Suprapubic skin (tissue), 4 donors: ENCODE data around the gene ASIC3. TPM values are rescaled to one million over a fixed set of nuclear protein-coding genes. Genes with fewer than 3 reads are reported as not detected.
"Not testable (repeated sequence)": the region's sequence is repeated elsewhere in the genome, so short reads cannot be mapped to it uniquely, and the experiment has no call there.

Source experiments
- DNase-seq, 2 donors: peaks; one replicate each; pipeline ENCODE4 v3.0.0-alpha.2; 2019; ENCODE audit warnings: low spot score in 2 of 2
- H3K27ac ChIP-seq: fragments of 200-600 bp; sonication (generic); one replicate; pipeline ENCODE4 v1.5.1; 2019
- H3K27me3 ChIP-seq: fragments of 200-600 bp; sonication (generic); one replicate; pipeline ENCODE4 v1.5.1; 2019
- H3K36me3 ChIP-seq: fragments of 200-600 bp; sonication (generic); one replicate; pipeline ENCODE4 v1.5.1; 2019
- H3K4me1 ChIP-seq: fragments of 200-600 bp; sonication (generic); one replicate; pipeline ENCODE4 v1.5.1; 2019
- H3K4me3 ChIP-seq: fragments of 200-600 bp; sonication (generic); one replicate; pipeline ENCODE4 v1.5.1; 2019; ENCODE audit warnings: mild to moderate bottlenecking
- H3K9me3 ChIP-seq: fragments of 200-600 bp; sonication (generic); one replicate; pipeline ENCODE4 v1.5.1; 2019
- CTCF ChIP-seq, 2 donors: fragments of 200-600 bp in 1 of 2; fragments of 450-650 bp in 1 of 2; sonication (generic) in 1 of 2; IDR thresholded peaks; one replicate each; pipeline ENCODE4 v1.5.1; 2016 to 2019; ENCODE audit warnings: antibody characterized with exemption in 2 of 2, mild to moderate bottlenecking in 1 of 2, moderate library complexity in 1 of 2
- EP300 ChIP-seq: sonication (generic); formaldehyde crosslinking; IDR thresholded peaks from one replicate; pipeline ENCODE4 v1.6.1; 2017; ENCODE audit warnings: antibody characterized with exemption
- POLR2A ChIP-seq, 2 donors: fragments of 450-650 bp; IDR thresholded peaks; one replicate each; pipeline ENCODE4 v1.6.1; 2017; ENCODE audit warnings: antibody characterized with exemption in 2 of 2, mild to moderate bottlenecking in 2 of 2, moderate library complexity in 2 of 2
- POLR2AphosphoS5 ChIP-seq, 3 donors: sonication (generic); formaldehyde crosslinking; IDR thresholded peaks; one replicate each; pipeline ENCODE4 v1.6.1; 2017; ENCODE audit warnings: antibody characterized with exemption in 3 of 3
- WGBS: methylation state at CpG from one replicate; pipeline ENCODE4 v1.1.5; 2018; 5-methylcytosine and 5-hydroxymethylcytosine counted together
- total RNA-seq, 4 donors: library from RNA; depleted of rRNA; stranded (reverse); fragments of >200 nt; gene quantifications; one replicate each; pipeline ENCODE4 v1.1.0, GENCODE V29; 2016

Gene ASIC3
- total RNA-seq, 4 donors from 2014 or later: 2.6 to 8.7 (median 4.1) TPM

GRCh38 chr7:151008511-151009323 is 39.6 kb upstream of the ASIC3 start:
- 38% methylated on average over 26 of the region's 40 CpGs for WGBS
- no peak overlapping the region for H3K4me3 ChIP-seq
- DNase-seq: no peak
- no peaks in the 10 kb centered on the region for H3K9me3 ChIP-seq
- no peak overlapping the region for H3K27ac ChIP-seq
- H3K4me1 ChIP-seq: peaks cover 31% of the 10 kb centered on the region
- no peak for TF ChIP-seq POLR2AphosphoS5 (IDR thresholded peaks at IDR 0.05)
- TF ChIP-seq EP300: no peak
- no peak for TF ChIP-seq POLR2A (IDR thresholded peaks at IDR 0.05)
- peak; percentile 37 to 74 for TF ChIP-seq CTCF (IDR thresholded peaks at IDR 0.05)
- H3K27me3 ChIP-seq: peaks cover 29% of the 10 kb centered on the region
- H3K36me3 ChIP-seq: no peaks in the 10 kb centered on the region

- Histone ChIP-seq H3K4me1 (peaks cover 38% of the 10 kb centered on the region), H3K4me3 (no peak overlapping the region), H3K9me3 (no peaks in the 10 kb centered on the region), H3K27ac (no peak overlapping the region), H3K27me3 (peaks cover 33% of the 10 kb centered on the region), H3K36me3 (no peaks in the 10 kb centered on the region)
- 43% methylated on average over 3 of the region's 22 CpGs for WGBS
- TF ChIP-seq POLR2AphosphoS5 (IDR thresholded peaks at IDR 0.05) (no peak), POLR2A (IDR thresholded peaks at IDR 0.05) (no peak), CTCF (IDR thresholded peaks at IDR 0.05) (no peak), EP300 (no peak)
- no peak for DNase-seq
Observed at GRCh38 chr7:151009327-151010036, 38.8 kb upstream of the ASIC3 start.

- H3K27ac ChIP-seq: no peak overlapping the region
- H3K9me3 ChIP-seq: no peaks in the 10 kb centered on the region
- no peak overlapping the region for H3K4me3 ChIP-seq
- H3K36me3 ChIP-seq: no peaks in the 10 kb centered on the region
- no peak for TF ChIP-seq EP300
- no peak for TF ChIP-seq POLR2A (IDR thresholded peaks at IDR 0.05)
- TF ChIP-seq CTCF (IDR thresholded peaks at IDR 0.05): no peak
- no peak for TF ChIP-seq POLR2AphosphoS5 (IDR thresholded peaks at IDR 0.05)
- DNase-seq: no peak
- H3K4me1 ChIP-seq: peaks cover 42% of the 10 kb centered on the region
- 0% methylated on average over 1 of the region's 7 CpGs for WGBS
- H3K27me3 ChIP-seq: peaks cover 33% of the 10 kb centered on the region
Observed at GRCh38 chr7:151010037-151010306, 38.4 kb upstream of the ASIC3 start.

GRCh38 chr7:151010307-151011096 is 37.8 kb upstream of the ASIC3 start:
- no peak for TF ChIP-seq POLR2AphosphoS5 (IDR thresholded peaks at IDR 0.05)
- no peak for TF ChIP-seq EP300
- no peak for TF ChIP-seq POLR2A (IDR thresholded peaks at IDR 0.05)
- no peak for TF ChIP-seq CTCF (IDR thresholded peaks at IDR 0.05)
- no peak overlapping the region for H3K27ac ChIP-seq
- no peaks in the 10 kb centered on the region for H3K9me3 ChIP-seq
- DNase-seq: no peak
- H3K36me3 ChIP-seq: no peaks in the 10 kb centered on the region
- H3K4me1 ChIP-seq: peaks cover 42% of the 10 kb centered on the region
- 41% methylated on average over 3 of the region's 18 CpGs for whole genome bisulfite sequencing
- H3K27me3 ChIP-seq: peaks cover 33% of the 10 kb centered on the region
- H3K4me3 ChIP-seq: no peak overlapping the region

GRCh38 chr7:151011097-151011409 is 37.3 kb upstream of the ASIC3 start:
- peaks cover 42% of the 10 kb centered on the region for H3K4me1 ChIP-seq
- no peaks in the 10 kb centered on the region for H3K9me3 ChIP-seq
- WGBS: no CpG with 5 or more reads among the region's 1 CpG
- H3K27me3 ChIP-seq: peaks cover 36% of the 10 kb centered on the region
- no peak overlapping the region for H3K4me3 ChIP-seq
- DNase-seq: no peak
- H3K36me3 ChIP-seq: no peaks in the 10 kb centered on the region
- no peak overlapping the region for H3K27ac ChIP-seq
- no peak for TF ChIP-seq POLR2A (IDR thresholded peaks at IDR 0.05)
- TF ChIP-seq POLR2AphosphoS5 (IDR thresholded peaks at IDR 0.05): no peak
- no peak for TF ChIP-seq CTCF (IDR thresholded peaks at IDR 0.05)
- TF ChIP-seq EP300: no peak

- peaks cover 42% of the 10 kb centered on the region for H3K27me3 ChIP-seq
- H3K27ac ChIP-seq, DNase-seq, H3K9me3 ChIP-seq, H3K4me3 ChIP-seq, H3K36me3 ChIP-seq: not testable (repeated sequence)
- H3K4me1 ChIP-seq: peaks cover 42% of the 10 kb centered on the region
- WGBS: 87% methylated on average over 12 of the region's 12 CpGs
Observed at GRCh38 chr7:151011616-151012015, 36.7 kb upstream of the ASIC3 start.
